Right ventricle myocardium inferior (tissue), 1 donor: ENCODE data around the gene TMED1. TPM values are rescaled to one million over a fixed set of nuclear protein-coding genes. Genes with fewer than 3 reads are reported as not detected.
A peak's percentile ranks its signal among the peaks of the same experiment; 100 is the strongest.
"Not testable (repeated sequence)": the region's sequence is repeated elsewhere in the genome, so short reads cannot be mapped to it uniquely, and the experiment has no call there.

Experiments used
- ATAC-seq: fragments of 200-7000 bp; cut with Tn5 transposase; one replicate; pipeline ENCODE4 v1.9.1; 2020; ENCODE audit warnings: mild to moderate bottlenecking, moderate library complexity
- DNase-seq: peaks from one replicate; pipeline ENCODE4 v3.0.0; 2021; ENCODE audit errors: missing footprints
- intact Hi-C: fragments of 100-400 bp; cut with DNase I; formaldehyde crosslinking; loops from one replicate; pipeline ENCODE4 v1.11.0; 2022
- total RNA-seq: library from RNA; stranded (reverse); fragmentation: NEBNext Ultra II Directional; extraction: Animal tissue kit (Norgen Biotek cat#: 25700); gene quantifications from one replicate; pipeline ENCODE4 v1.2.1, GENCODE V29; 2021
- donor health status: DM: no; HTN: yes; CAD: no; lungs with severe emphysema.

Gene TMED1
- total RNA-seq, 1 donor from 2014 or later, result 30.3 TPM

GRCh38 chr19:10838377-10838776 is 2.4 kb upstream of the TMED1 start:
- ATAC-seq (no peak), DNase-seq (no peak)
- intact Hi-C loops, result no loop called here

GRCh38 chr19:10837649-10838048 is 1.6 kb upstream of the TMED1 start:
- intact Hi-C loops, result loop anchor here (2.0 kb wide), 1 partner anchor 33 kb away; the partner anchor contains the start of gene CARM1
- ATAC-seq, DNase-seq: not testable (repeated sequence)

- DNase-seq (peak; percentile 92), ATAC-seq (peak; percentile 56)
- intact Hi-C loops, result loop anchor here (1.0 to 2.0 kb wide), 2 partner anchors 34 to 119 kb away; partner anchors contain the start of gene CARM1
Measured at GRCh38 chr19:10836479-10837330, 693 bp upstream of the TMED1 start.

- DNase-seq (no peak), ATAC-seq (no peak)
- intact Hi-C loops, result no loop called here
Measured at GRCh38 chr19:10835089-10835753, 791 bp downstream of the TMED1 start.

- DNase-seq, result no peak
- intact Hi-C loops, result no loop called here
- no peak for ATAC-seq
Measured at GRCh38 chr19:10832939-10833296, 3.1 kb downstream of the TMED1 start.

- DNase-seq, result peak; percentile 34
- intact Hi-C loops, result no loop called here
Measured at GRCh38 chr19:10831987-10832938, 3.7 kb downstream of the TMED1 start.

GRCh38 chr19:10830931-10831779 is 4.9 kb downstream of the TMED1 start:
- intact Hi-C loops, result no loop called here
- DNase-seq (peak; percentile 58), ATAC-seq (no peak)

More at GRCh38 chr19:10831987-10832938, 3.7 kb downstream of the TMED1 start:
- ATAC-seq, result no peak

- DNase-seq, result no peak
- intact Hi-C loops, result no loop called here
- ATAC-seq, result no peak
Measured at GRCh38 chr19:10830370-10830769, 5.6 kb downstream of the TMED1 start.

- ATAC-seq (no peak), DNase-seq (peak; percentile 50)
- intact Hi-C loops, result no loop called here
Measured at GRCh38 chr19:10829967-10830366, 6.0 kb downstream of the TMED1 start.

GRCh38 chr19:10828981-10829821 is 6.8 kb downstream of the TMED1 start:
- DNase-seq (peak; percentile 55), ATAC-seq (no peak)
- intact Hi-C loops, result no loop called here

GRCh38 chr19:10826846-10827245 is 9.2 kb downstream of the TMED1 start:
- intact Hi-C loops, result no loop called here
- no peak for DNase-seq
- ATAC-seq, result no peak

GRCh38 chr19:10826231-10826630 is 9.8 kb downstream of the TMED1 start:
- no peak for DNase-seq
- intact Hi-C loops, result no loop called here

GRCh38 chr19:10823690-10824089 is 12.3 kb downstream of the TMED1 start:
- intact Hi-C loops, result no loop called here
- no peak for DNase-seq
- no peak for ATAC-seq

More at GRCh38 chr19:10826231-10826630, 9.8 kb downstream of the TMED1 start:
- no peak for ATAC-seq

GRCh38 chr19:10820173-10820572 is 15.8 kb downstream of the TMED1 start:
- ATAC-seq, result peak; percentile 8
- DNase-seq, result no peak
- intact Hi-C loops, result no loop called here

- ATAC-seq (no peak), DNase-seq (peak; percentile 59)
- intact Hi-C loops, result no loop called here
Measured at GRCh38 chr19:10819124-10820060, 16.6 kb downstream of the TMED1 start.
